CD1c-positive myeloid dendritic cell (primary cell): ENCODE results near the gene LRRC42.
"Not testable (repeated sequence)": the region's sequence is repeated elsewhere in the genome, so short reads cannot be mapped to it uniquely, and the experiment has no call there.

ENCODE experiments used
- DNase-seq: peaks from one replicate; pipeline ENCODE4 v3.0.0-alpha.2; 2016; ENCODE audit errors: extremely low spot score

Gene LRRC42

GRCh38 chr1:53967409-53968124 is 21.4 kb downstream of the LRRC42 start:
- no peak for DNase-seq

DNA sequence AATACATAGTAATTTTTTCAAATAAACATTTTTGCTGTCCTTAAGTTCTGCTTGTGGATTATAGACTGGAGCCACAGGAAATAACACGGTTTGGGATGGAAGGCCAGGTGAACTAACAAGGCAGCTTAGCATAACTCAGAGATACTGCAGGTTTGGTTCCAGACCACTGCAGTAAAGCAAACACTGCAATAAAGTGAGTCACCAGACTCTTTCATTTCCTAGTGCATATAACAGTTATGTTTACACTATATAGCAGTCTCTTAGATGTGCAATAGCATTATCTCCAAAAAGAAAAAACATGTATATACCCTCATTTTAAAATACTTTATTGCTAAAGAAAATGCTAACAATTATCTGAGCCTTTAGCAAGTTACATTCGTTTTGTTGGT is 22.0 kb downstream of the LRRC42 start:
- no peak for DNase-seq

GRCh38 chr1:53969323-53969722 is 23.2 kb downstream of the LRRC42 start:
- DNase-seq: not testable (repeated sequence)

DNA sequence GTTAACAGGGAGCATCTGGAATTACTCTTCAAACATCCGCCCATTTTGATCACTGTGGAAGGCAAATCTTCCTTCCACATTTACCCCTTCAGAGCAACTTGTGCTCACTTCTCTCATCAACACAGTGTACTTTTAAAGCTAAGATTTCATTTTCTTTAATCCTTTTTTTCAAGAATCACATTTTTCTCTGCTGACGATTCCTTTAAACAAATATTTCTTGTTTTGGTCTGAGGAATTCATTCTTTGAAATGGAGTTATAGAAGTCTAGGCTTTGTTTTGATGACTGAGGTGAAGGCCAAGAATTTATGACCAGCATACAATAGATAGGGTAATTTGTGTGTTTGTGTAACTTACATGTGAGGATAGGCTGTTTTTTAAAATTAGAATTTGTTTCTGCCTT is 25.6 kb downstream of the LRRC42 start:
- DNase-seq: no peak

GRCh38 chr1:53975861-53976260 is 29.7 kb downstream of the LRRC42 start:
- DNase-seq: no peak

- peak; percentile 16 for DNase-seq
Observed at GRCh38 chr1:53979712-53980450, 33.7 kb downstream of the LRRC42 start.

DNA sequence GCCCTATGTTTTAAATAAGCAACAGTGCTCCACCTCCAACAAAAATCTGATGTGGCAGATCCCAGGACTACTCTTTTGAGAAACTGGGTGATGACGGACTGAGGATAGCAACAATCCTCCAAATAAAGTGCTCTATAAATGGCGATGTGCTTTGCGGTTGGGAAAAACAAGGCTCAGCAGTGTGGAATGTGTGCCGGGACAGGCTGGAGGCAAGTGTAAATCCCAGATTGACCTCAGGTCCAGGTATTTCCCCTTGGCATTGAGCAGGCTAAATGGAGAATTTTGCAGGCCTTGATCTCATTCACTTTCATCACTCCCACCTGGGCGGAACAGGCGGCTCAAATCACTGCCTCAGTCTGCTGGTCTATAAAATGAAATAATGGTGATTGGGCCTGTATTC is 35.1 kb downstream of the LRRC42 start:
- no peak for DNase-seq

GRCh38 chr1:53982034-53982762 is 36.0 kb downstream of the LRRC42 start:
- DNase-seq: peak; percentile 31

- no peak for DNase-seq
Observed at GRCh38 chr1:53982763-53983104, 36.6 kb downstream of the LRRC42 start.

DNA sequence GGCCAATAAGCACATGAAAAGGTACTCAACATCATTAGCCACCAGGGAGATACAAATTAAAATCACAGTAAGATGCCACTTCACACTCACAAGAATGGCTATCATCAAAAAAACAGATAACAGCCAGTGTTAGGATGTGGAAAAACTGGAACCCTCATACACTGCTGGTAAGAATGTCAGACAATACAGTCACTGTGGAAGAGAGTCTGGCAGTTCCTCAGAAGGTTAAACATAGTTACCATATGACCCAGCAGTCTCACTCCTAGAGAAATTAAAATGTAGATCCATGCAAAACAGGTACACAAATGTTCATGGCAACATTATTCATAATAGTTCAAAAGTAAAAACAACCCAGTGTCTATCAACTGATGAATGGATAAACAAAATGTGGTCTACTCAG is 38.6 kb downstream of the LRRC42 start:
- no peak for DNase-seq

DNA sequence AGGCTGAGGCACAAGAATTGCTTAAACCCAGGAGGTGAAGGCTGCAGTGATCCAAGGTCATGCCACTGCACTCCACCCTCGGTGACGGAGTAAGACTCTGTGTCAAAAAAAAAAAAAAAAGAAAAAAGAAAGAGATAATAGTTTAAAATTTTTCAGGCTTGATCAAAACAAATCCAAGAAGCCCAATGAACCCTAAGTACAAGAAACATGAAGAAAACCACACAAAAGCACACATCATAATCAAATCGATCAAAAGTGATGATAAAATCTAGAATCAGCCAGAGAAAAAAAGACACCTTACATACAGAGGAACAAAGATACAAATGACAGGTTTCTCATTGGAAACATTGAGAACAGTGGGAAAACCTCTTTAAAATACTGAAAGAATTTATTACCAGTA is 40.3 kb downstream of the LRRC42 start:
- no peak for DNase-seq

GRCh38 chr1:53987880-53988279 is 41.7 kb downstream of the LRRC42 start:
- no peak for DNase-seq

DNA sequence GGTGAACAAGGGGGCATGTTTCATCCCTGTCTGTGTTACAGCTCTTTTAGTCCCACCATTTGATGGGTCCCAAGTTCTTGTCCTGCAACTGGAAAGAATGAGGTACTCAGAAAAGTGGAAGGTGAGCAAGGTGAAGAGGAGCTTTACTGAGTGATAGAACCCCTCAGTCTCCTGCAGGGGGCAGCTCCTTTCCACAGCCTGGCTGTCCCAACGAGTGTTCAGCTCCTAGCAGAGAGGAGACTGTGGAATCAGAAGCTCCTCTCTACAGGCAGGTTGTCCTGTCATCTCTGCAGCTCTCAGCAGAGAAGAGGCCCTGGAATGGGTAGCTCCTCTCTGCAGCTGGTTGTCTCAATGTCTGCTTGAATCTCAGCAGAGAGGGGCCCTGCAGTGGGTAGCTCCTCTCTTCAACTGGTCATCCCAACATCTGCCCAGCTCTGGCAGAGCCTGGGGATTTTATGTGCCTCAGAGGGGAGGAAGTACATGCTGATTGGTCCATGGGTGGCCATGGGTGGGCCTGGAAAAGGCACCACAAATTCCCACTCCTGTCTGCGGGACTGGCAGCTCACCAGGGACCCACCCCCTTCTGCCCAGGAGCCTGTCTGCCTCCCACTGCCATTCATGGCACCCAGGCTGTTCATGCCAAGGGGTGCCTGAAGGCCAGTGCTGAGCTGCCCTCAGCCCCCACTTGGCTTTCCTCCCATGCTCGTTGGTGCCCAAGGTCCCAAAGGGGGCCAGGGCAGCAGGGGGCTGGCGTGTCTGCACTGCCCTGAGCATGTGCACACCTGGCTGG is 46.1 kb downstream of the LRRC42 start:
- no peak for DNase-seq

DNA sequence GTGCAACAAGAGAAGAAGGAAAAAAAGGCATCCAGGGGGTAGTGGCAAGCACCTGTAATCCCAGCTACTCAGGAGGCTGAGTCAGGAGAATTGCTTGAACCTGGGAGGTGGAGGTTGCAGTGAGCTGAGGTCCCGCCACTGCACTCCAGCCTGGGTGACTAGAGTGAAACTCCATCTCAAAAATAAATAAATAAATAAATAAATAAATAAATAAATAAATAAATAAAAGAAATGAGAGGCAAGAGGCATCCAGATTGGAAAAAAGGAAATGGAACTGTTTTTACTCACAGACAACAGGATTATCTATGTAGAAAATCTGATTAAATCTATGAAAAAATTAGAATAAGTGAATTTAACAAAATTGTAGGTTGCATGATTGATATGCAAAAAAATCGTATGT is 48.4 kb downstream of the LRRC42 start:
- not testable (repeated sequence) for DNase-seq

DNA sequence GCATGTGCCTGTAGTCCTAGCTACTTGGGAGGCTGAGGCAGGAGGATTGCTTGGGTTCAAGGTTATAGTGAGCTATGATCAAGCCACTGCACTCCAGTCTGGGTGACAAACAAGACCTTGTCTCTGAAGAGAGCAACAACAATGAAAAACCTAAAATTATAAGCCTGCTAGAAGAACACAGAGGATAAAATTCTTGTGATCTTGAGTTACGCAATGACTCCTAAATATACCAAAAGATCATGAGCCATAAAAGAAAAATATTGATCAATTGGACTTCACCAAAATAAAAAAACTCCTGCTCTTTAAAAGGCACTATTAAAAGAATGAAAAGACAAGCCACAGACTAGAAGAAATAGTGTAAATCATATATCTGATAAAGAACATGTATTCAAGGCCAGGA is 49.5 kb downstream of the LRRC42 start:
- DNase-seq: no peak

GRCh38 chr1:53998223-53998622 is 52.1 kb downstream of the LRRC42 start:
- no peak for DNase-seq

GRCh38 chr1:53999920-54000319 is 53.8 kb downstream of the LRRC42 start:
- DNase-seq: no peak

- DNase-seq: no peak
Observed at GRCh38 chr1:54001591-54001990, 55.4 kb downstream of the LRRC42 start.

DNA sequence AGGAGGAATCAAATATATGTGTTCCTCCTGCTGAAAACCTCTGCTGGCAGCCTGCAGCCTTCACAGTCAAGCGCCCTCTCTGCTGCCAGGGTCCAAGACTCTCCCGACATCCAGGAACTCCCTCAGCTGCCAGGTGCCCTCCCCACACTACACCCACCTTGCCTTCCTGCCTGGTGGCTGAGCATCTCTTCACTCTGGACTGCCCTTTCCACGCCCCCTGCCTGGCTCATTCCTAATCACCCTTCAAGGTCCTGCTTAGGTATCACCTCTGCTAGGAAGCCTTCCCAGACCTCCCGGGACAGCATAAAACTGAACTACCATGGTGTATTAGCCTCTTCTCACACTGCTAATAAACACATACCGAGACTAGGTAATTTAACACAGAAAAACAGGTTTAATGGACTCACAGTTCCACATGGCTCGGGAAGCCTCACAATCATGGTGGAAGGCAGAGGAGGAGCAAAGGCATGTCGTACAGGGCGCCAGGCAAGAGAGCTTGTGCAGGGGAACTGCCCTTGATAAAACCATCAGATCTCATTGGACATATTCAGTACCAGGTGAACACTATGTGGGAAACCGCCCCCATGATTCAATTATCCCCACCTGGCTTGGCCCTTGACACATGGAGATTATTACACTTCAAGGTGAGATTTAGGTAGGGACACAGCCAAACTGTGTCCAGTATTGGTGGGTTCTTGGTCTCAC is 56.5 kb downstream of the LRRC42 start:
- no peak for DNase-seq

DNA sequence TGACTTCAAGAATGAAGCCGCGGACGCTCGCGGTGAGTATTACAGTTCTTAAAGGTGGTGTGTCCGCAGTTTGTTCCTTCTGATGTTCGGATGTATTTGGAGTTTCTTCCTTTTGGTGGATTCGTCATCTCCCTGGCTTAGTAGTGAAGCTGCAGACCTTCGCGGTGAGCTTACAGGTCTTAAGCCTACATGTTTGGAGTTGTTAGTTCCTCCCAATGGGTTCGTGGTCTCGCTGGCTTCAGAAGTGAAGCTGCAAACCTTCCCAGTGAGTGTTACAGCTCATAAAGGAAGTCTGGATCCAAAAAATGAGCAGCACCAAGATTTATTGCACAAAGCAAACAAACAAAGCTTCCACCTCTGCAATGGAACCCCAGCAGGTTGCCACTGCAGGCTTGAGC is 57.1 kb downstream of the LRRC42 start:
- no peak for DNase-seq

GRCh38 chr1:54003750-54004480 is 57.8 kb downstream of the LRRC42 start:
- DNase-seq: not testable (repeated sequence)
